CD4-positive, alpha-beta T cell (primary cell): Measurements from ENCODE around the gene SF3A2. TPM values are rescaled to one million over a fixed set of nuclear protein-coding genes. Genes with fewer than 3 reads are reported as not detected.

Experiments used
- ATAC-seq: fragments of 200-7000 bp; cut with Tn5 transposase; one replicate; pipeline ENCODE4 v1.10.0; 2022; ENCODE audit warnings: mild to moderate bottlenecking; ENCODE audit not compliant: poor library complexity
- CTCF ChIA-PET: fragments of 350-600 bp; sonication (Branson Sonifier 250); formaldehyde crosslinking; loops from one replicate; lab custom pipeline; 2021; ENCODE audit warnings: antibody characterized with exemption, inconsistent platforms; lab: Charles Lee
- POLR2A ChIA-PET: fragments of 350-600 bp; sonication (Branson Sonifier 250); formaldehyde crosslinking; loops from one replicate; lab custom pipeline; 2021; ENCODE audit warnings: antibody characterized with exemption, inconsistent platforms; lab: Charles Lee
- DNase-seq, 14 experiments: peaks; one replicate each; pipeline ENCODE4 v3.0.0-alpha.2; 2013 to 2020; ENCODE audit warnings: mixed read lengths in 2 of 14
- H3K27ac ChIP-seq, 2 donors: one replicate each; pipeline versions ENCODE4 v1.5.1 to v1.7.0; 2013; ENCODE audit warnings: low read length in 2 of 2, low read depth in 1 of 2, mild to moderate bottlenecking in 1 of 2
- H3K27me3 ChIP-seq, 2 experiments: 1 replicate in 1 of 2; 2 replicates in 1 of 2; pipeline versions ENCODE4 v1.6.1 to v1.7.0; 2013; ENCODE audit warnings: low read length in 2 of 2, control low read depth in 1 of 2, mild to moderate bottlenecking in 1 of 2, moderate library complexity in 1 of 2; ENCODE audit not compliant: insufficient read depth in 2 of 2, control insufficient read depth in 1 of 2
- H3K36me3 ChIP-seq: one replicate; pipeline ENCODE4 v1.6.1; 2013; ENCODE audit warnings: low read length, control low read depth; ENCODE audit not compliant: insufficient read depth
- H3K4me1 ChIP-seq: one replicate; pipeline ENCODE4 v1.6.1; 2013; ENCODE audit warnings: low read length, control low read depth; ENCODE audit not compliant: insufficient read depth
- H3K4me3 ChIP-seq: one replicate; pipeline ENCODE4 v1.5.1; 2013; ENCODE audit warnings: mild to moderate bottlenecking, low read length, moderate library complexity
- H3K9me3 ChIP-seq, 2 experiments: 1 replicate in 1 of 2; 2 replicates in 1 of 2; pipeline versions ENCODE4 v1.6.1 to v1.7.0; 2013; ENCODE audit warnings: low read length in 2 of 2, mild to moderate bottlenecking in 2 of 2, control low read depth in 1 of 2, moderate library complexity in 1 of 2; ENCODE audit not compliant: control insufficient read depth in 1 of 2, insufficient read depth in 1 of 2
- H3K27ac Mint-ChIP-seq: one replicate; pipeline ENCODE4 v1.8.0; 2020; ENCODE audit warnings: mixed read lengths
- H3K27me3 Mint-ChIP-seq: one replicate; pipeline ENCODE4 v1.8.0; 2021; ENCODE audit warnings: mixed read lengths
- H3K36me3 Mint-ChIP-seq: one replicate; pipeline ENCODE4 v1.8.0; 2021; ENCODE audit warnings: low read depth, mixed read lengths
- H3K4me1 Mint-ChIP-seq: one replicate; pipeline ENCODE4 v1.8.0; 2021; ENCODE audit warnings: low read depth, mixed read lengths
- H3K4me3 Mint-ChIP-seq: one replicate; pipeline ENCODE4 v1.8.0; 2020; ENCODE audit warnings: mild to moderate bottlenecking, mixed read lengths
- H3K9me3 Mint-ChIP-seq: one replicate; pipeline ENCODE4 v1.8.0; 2020; ENCODE audit warnings: mixed read lengths
- CTCF ChIP-seq: fragments of 200-600 bp; IDR thresholded peaks from one replicate; pipeline ENCODE4 v1.8.0; 2022; ENCODE audit warnings: antibody characterized with exemption, mild to moderate bottlenecking
- intact Hi-C, 2 experiments: fragments of 100-400 bp; cut with DNase I in 1 of 2; cut with micrococcal nuclease in 1 of 2; formaldehyde crosslinking; loops; one replicate each; pipeline versions ENCODE4 v1.15.1 to v1.9.0; 2023 to 2025; cut with DNase I, micrococcal nuclease
- total RNA-seq, 174 experiments: library from RNA in 2 of 174; stranded (reverse) in 2 of 174; gene quantifications; one replicate each; pipeline ENCODE4 v1.2.3 and lab custom pipeline; 2021 to 2026

The SF3A2 gene
- total RNA-seq, 2 experiments from 2014 or later: 186 to 194 TPM

- H3K27me3 Mint-ChIP-seq: no peaks in the 10 kb centered on the region
- H3K9me3 Mint-ChIP-seq: no peaks in the 10 kb centered on the region
- Histone ChIP-seq H3K4me3 (no peak overlapping the region), H3K9me3 (no peaks in the 10 kb centered on the region), H3K27me3 (no peaks in the 10 kb centered on the region), H3K4me1 (no peaks in the 10 kb centered on the region), H3K27ac (no peak overlapping the region), H3K36me3 (peaks cover 61% of the 10 kb centered on the region)
- TF ChIP-seq CTCF: no peak
- ChIA-PET POLR2A (no interaction called here), CTCF (no interaction called here)
- H3K4me3 Mint-ChIP-seq: no peak overlapping the region
- intact Hi-C loops: no loop called here
- no peak overlapping the region for H3K27ac Mint-ChIP-seq
- H3K36me3 Mint-ChIP-seq: peaks cover 35% of the 10 kb centered on the region
- no peaks in the 10 kb centered on the region for H3K4me1 Mint-ChIP-seq
- ATAC-seq: no peak
- no peak for DNase-seq
Measured at GRCh38 chr19:2221250-2221831, 15.3 kb upstream of the SF3A2 start.

- TF ChIP-seq CTCF: no peak
- Histone ChIP-seq H3K27me3 (no peaks in the 10 kb centered on the region), H3K27ac (no peak overlapping the region), H3K9me3 (no peaks in the 10 kb centered on the region), H3K4me1 (no peaks in the 10 kb centered on the region), H3K36me3 (peaks cover 57% of the 10 kb centered on the region), H3K4me3 (no peak overlapping the region)
- Mint-ChIP-seq H3K4me3 (no peak overlapping the region), H3K4me1 (no peaks in the 10 kb centered on the region), H3K36me3 (peaks cover 35% of the 10 kb centered on the region), H3K9me3 (no peaks in the 10 kb centered on the region), H3K27me3 (no peaks in the 10 kb centered on the region), H3K27ac (no peak overlapping the region)
- no peak for ATAC-seq
- no peak for DNase-seq
- ChIA-PET CTCF (no interaction called here), POLR2A (no interaction called here)
- intact Hi-C loops: no loop called here
Measured at GRCh38 chr19:2221918-2222317, 14.7 kb upstream of the SF3A2 start.

DNA sequence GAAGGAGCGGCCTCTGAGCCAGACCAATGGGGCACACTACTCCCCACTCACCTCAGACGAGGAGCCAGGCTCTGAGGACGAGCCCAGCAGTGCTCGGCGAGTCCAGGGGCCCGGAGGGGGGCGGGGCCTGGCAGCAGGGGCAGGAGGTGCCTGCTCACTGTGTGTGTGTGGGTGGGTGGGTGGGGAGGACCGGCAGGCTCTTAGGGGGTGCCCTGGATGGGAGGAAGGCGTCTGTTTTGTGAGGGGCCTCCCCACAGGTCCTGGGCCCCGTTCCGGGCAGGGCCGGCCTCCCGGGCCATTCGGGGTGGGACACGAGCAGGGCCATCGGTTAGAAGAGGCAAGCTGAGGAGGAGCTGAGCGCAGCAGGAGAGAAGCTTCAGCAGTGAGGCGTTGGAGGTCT lies 13.2 kb upstream of the SF3A2 start:
- no peaks in the 10 kb centered on the region for H3K9me3 Mint-ChIP-seq
- no peak for TF ChIP-seq CTCF
- H3K36me3 Mint-ChIP-seq: peaks cover 36% of the 10 kb centered on the region
- H3K36me3 ChIP-seq: peaks cover 45% of the 10 kb centered on the region
- CTCF ChIA-PET: no interaction called here
- no peaks in the 10 kb centered on the region for H3K27me3 Mint-ChIP-seq
- no peaks in the 10 kb centered on the region for H3K4me1 Mint-ChIP-seq
- no peak overlapping the region for H3K4me3 ChIP-seq
- no peak overlapping the region for H3K27ac Mint-ChIP-seq
- ATAC-seq (no peak), DNase-seq (no peak)
- no peaks in the 10 kb centered on the region for H3K27me3 ChIP-seq
- H3K9me3 ChIP-seq: no peaks in the 10 kb centered on the region
- POLR2A ChIA-PET: no interaction called here
- intact Hi-C loops: no loop called here
- no peak overlapping the region for H3K4me3 Mint-ChIP-seq
- H3K4me1 ChIP-seq: no peaks in the 10 kb centered on the region
- no peak overlapping the region for H3K27ac ChIP-seq
